NCI-H460 (cell line): ENCODE data around the gene GAPT. TPM values are rescaled to one million over a fixed set of nuclear protein-coding genes. Genes with fewer than 3 reads are reported as not detected.
A peak's percentile ranks its signal among the peaks of the same experiment; 100 is the strongest.

Source experiments
- DNase-seq: peaks from one replicate; pipeline ENCODE4 v3.0.0-alpha.2; 2016; ENCODE audit warnings: low read depth; ENCODE audit errors: extremely low read depth
- polyA plus RNA-seq: library from polyadenylated mRNA; depleted of rRNA; stranded (reverse); fragments of >200 nt; gene quantifications from 2 replicates; pipeline ENCODE4 v1.2.3, GENCODE V29; 2014; cell fraction: nucleus; rRNA removed
- total RNA-seq: library from RNA; depleted of rRNA; stranded (reverse); fragments of >200 nt; shearing (Covaris generic); gene quantifications from 2 replicates; pipeline ENCODE4 v1.2.3, GENCODE V29; 2014; rRNA removed

GAPT gene
- not detected in 2 replicates for total RNA-seq
- polyA plus RNA-seq, result not detected in 2 replicates

DNA sequence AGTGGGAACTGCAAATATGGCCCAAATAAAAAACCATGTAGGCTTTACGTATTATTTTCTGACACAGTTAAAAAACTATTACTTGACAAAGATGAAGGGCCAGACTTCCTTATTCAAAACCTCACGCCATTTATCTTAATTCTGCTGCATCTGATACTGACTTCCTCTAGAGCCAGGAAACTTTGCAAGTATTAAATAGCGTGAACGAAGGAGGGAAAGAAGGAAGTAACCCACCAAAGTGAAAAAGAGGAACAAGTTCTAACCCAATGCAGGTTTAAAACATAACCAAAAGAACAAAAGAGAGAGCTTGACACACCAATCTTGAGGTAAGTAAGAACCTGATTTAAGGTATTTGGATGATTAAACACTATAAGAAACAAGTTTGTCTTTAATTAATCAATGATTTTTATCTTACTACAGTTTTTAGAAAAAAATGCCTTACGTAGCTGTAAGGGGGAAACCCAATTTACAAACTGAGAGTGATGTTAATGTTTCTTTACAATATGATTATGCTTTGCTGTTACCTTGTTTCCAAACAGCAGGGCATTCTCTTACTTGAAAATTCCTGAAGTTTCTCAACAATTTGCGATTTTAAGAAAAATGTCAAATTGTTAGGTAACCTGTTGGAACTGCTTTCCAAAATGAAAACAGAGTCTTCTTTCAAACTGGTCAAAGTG lies at the start of gene GAPT:
TSS of gene GAPT (plus strand) at position 220 of the 677 bp plus-strand sequence. CDS start 3,102 bp downstream, outside the sequence.
- no peak for DNase-seq

DNA sequence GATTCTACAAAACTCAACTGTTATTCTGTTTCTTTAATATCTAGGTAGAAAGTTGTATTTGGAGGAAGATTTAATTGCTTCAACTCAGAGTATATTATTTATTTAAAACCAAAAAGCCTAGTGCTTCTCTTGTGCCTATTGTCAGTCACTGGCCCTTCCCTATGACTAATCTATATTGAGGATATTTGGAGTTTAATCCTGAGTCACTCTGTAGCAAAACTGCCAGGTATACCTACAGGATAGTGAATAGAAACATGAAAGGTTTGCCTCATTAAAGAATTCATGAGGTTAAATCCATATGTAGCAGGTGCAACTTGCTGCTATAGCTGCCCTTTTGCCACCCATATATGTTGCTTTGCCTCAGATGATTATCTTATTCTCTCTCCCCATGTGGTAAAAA lies 46.4 kb upstream of the GAPT start:
- no peak for DNase-seq

DNA sequence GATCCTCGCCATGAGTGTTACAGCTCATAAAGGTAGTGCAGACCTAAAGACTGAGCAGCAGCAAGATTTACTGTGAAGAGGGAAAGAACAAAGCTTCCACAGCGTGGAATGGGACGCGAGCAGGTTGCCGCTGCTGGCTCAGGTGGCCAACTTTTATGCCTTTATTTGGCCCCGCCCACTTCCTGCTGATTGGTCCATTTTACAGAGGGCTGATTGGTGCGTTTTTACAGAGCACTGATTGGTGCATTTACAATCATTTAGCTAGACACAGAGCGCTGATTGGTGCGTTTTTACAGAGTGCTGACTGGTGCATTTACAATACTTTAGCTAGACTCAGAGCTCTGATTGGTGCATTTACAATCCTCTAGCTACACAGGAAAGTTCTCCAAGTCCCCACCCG lies 45.2 kb upstream of the GAPT start:
- DNase-seq, result no peak

DNA sequence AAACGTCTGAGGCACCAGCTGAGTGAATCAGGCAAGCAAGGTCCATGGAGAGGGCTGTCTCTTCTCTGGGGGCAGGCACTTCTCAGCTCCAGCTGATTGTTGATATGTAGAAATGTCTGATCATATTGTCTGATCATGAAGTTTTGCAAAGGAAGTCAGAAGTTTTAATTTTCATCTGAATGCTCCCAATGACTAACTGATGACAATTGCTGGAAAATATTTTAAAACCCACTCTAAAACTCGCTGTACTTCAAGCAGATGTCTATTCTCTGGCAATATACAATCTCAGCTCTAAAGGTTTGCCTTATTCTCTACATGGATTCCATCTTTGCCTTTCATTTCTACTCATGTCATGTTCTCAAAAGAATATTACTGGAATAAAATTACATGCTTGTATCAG lies 44.0 kb upstream of the GAPT start:
- DNase-seq, result no peak

DNA sequence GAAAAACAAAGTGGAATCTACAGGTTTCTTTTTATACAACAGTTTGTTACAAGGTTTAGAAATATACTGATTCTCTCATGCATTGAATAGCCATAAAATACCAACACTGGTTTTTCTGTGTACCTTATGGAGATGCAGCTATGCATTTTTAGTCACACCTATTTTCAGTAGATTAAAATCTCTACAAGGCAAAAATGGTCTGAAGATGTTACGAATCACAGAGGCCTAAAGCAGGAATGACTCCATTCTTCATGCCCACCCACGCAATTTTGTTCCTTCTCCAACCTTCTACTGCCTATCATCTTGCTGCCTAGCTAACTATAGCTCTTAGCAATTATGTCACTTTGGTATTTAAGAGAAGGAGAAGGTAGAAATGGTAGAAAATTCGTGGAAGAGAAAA lies 41.2 kb upstream of the GAPT start:
- no peak for DNase-seq

DNA sequence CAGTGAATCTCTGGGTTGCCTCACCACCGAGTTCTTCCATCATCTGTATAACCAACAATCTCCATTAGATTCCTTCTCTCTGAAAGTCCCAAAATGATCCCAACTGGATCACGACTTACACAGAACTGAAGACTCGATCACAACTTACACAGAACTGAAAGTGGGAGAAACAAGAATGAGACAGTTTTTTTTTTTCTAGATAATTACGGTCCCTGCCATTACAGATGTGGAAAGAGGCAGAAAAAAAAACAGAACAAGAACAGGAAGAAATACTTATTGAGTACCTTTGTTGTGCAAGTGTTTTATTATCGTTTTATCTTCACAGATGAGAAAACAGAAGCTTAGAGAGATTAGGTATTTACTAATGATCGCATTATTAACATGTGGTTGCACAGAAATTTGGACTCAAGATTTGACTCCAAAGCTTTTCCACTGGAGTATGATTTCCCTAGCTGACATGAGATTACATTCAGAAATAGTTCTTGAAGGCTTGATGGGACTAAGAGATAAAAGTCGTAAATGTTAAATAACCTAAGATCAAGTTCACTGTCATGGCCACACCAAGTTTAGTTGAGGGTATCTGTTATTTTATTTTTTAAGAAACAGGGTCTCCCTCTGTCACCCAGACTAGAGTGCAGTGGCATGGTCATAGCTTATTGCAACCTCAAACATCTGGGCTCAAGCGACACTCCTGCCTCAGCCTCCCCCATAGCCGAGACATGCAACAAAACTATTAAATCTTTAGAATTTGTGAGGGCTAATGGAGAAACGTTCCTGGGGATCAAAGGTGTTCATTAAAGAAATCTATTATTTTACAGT lies 40.2 kb upstream of the GAPT start:
- DNase-seq, result no peak

DNA sequence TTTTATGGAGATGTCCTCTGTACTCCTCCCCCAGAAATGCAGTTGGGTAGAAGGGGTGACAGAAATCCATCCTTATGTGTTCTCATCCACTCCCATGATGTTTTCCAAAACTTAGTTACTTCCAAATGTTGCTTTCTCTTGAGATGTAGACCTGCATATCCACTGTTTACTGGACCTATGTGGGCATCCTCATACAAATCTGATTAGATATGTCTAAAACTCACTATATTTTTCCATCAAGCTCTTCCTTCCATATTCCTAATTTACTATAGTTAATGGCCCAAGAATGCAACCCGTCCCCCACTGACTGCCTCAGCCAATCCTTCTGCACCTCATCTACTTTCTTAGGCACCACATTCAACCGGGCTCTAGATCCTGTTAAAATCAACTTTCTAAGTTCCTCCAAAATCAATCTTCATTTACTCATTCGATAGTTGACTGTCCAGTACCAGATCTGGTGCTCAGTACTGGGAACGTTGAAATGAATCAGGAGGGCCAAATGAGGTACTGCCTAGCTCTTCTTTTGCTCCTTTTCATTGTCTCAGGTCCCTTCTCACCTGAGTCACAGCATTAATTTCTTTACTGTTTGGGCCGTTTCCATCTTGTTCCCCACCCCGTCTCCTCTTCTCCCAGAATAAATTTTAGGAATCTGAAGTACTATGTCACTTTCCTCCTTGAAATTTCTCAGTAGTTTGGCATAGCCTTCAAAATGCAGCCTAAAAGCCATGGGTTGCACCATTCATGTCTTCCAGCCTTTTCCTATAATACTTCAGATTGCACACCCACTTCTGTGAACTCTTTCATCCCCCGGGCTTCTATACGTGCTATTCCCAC lies 39.3 kb upstream of the GAPT start:
- DNase-seq, result no peak

DNA sequence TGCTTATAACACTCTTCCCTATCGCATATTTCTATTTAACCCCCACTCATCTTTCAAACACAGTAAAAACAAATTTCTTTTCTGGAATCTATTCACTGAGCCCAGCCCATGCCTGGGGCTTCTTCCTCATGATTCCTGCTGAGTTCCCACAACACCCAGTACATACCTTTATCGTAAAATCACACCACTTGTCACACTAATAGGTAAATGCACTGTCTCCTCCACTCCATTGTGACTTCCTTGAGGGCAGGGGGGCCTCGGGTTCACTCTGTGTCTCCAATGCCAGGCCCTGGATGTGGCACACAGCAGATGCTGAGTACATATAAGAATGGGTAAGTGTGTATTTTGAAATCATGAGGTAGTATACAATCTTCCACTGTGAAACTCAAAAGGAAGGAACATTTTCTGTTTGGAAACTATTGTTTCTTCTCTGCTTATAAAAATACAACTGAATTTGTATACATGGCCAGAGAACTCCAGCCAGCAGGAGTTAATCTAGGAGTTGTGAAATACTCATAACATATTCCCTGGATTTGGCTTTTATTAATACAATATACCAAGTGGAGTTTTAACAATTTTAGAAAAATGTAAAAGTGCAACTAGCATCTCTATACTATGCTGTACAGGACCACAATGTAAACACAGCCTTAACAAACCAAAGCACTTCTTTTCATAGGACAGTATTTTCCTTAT lies 38.5 kb upstream of the GAPT start:
- DNase-seq, result no peak

DNA sequence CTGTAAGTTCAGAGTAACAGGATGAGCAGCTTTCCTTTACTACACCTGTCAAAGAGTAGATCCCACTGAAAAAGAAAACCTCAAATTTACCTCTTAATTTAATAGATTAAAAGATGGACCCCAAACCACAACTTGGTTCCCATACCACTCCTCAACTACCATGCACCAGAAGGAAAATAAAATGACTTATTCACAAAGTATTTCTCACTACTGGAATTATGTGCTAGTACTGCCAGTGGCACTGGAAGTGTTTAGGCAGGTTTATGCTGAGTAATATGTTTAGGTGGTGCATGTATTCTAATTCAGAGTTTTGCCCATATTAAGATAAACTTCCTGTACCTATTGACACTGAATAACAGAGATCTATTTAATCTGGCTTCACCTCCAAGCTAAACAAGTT lies 37.9 kb upstream of the GAPT start:
- DNase-seq, result no peak

DNA sequence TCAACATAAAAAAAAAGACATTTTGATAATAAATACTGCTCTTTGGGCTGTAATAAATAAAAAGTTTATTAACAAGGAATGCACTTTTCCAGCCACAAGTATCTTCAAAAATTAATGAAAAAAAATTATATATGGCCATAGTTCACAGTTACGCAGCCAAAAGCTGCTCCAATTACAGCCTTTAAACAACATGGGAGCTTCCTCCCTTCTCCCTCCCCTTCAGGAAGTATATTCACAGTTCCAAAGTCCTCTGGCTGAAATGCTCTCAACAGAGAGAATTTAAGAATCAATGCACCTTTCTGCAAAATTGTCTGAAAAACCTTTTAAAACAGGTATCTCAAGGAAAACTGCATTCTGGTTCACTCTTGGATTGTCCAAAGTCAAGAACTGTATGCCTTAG lies 37.2 kb upstream of the GAPT start:
- no peak for DNase-seq

DNA sequence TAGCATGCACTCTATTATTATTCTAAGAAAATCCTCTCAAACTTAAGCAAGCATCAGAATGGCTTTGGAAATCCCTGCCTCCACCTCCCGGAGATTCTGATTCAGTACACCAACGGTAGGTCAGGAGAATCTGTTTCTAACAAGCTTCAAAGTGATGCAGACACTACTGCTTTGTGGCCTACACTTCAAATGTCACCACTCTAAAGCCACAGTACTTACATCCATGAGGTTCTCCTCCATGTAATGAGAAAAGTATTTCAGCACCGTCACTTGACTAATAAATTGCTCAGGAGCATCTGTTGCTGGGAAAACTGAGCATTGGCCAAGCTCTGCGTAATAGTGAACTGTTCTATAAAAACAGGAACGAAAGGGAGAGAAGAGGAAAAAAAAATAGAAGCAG lies 36.2 kb upstream of the GAPT start:
- no peak for DNase-seq

DNA sequence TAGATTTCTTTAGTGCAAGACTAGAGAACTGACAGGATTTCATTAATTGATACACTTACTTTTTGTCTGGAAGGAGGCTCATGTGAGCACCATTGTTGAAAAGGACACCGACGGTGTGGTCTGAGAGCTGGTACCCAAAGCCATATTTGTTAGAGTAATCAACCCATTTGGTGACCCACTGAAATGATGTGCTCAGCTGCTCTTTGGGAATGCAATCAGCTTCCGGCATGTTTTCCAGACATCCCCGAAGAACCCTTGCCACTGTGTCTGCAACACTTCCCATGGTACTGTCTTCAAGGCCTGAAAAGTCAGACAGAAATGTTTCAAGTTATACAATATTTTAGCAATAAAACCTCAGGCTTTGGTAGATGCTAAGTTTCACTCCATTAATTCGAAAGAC lies 35.8 kb upstream of the GAPT start:
- no peak for DNase-seq

DNA sequence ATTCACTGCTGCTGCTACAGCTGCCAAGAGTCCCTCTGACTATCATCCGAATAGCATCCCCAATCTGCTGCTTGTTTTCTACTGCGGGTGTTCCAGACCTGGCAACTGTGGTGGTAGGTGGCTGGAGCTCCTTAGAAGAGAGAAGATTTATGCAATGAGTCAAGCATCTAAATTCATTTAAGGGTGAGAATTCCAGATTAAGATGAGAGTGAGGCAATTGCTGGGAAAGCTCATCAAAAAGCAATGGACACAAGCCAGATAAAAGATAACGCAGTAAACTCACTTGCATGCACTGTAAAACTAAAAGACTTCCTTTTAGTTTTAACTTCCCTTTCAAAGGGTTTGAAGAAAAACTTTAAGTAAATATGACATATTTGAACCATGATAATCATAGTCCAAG lies 35.2 kb upstream of the GAPT start:
- DNase-seq, result no peak

DNA sequence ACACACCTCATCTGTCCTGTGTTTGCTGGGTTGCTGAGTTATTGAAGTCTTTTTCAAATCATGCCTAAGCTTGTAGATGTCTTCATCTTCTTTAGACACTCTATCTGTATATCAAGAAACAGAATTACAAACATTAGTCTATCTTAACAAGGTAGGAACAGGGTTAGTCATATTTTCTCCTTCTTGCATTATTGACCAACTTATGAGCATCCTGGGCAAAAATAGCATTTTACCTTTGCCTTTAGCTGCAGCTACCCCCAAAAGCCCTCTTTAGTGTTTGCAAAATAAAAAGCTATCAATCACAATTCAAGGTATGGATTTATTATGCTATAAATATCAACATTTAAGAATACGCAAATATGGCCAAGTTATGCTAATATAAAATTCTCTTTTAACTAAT lies 34.7 kb upstream of the GAPT start:
- DNase-seq, result no peak

DNA sequence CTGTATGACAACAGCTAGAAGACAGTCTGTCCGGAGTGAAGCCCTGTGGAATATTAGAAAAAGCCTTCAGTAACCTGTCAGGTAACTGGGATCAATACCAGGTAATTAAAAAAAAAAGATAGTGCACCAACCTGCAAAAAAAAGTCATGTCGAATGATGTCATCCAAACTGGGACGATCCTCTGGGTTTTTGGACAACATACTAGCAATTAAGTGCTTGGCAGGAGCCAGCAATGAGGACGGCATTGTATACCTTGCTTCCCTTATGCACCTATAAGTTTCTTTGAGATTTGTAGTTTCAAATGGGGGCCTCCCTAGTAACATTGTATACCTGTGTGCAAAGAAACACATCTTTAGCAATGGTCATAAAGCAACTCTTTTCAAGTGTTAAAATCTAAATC lies 34.2 kb upstream of the GAPT start:
- DNase-seq, result no peak

DNA sequence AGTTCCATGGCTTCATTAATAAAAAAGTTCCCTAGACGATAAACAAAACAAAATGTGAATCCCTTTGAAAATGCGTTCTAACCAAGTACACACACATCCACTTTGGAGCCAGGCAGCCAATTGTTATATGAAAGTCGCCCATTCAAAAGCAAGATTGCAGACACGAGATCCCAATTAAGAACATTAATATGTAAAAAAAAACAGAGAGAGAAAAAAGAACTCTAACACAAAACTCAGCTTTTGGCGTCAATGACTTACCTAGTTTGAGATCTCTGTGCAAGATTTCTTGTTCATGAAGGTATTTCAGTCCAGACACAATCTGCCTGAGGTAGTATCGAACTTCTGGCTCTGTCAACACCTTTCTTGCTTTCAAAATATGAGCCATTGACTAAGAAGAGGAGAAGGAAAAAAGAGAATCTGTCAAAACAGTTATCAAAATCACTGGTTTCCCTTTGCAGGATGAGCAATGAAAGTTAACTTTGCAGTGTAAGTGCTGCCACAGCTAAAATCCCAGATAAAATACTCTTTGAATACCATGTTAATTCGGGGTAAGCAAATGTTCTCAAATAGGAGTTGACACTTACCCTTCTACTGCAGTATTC lies 33.0 kb upstream of the GAPT start:
- DNase-seq, result no peak

DNA sequence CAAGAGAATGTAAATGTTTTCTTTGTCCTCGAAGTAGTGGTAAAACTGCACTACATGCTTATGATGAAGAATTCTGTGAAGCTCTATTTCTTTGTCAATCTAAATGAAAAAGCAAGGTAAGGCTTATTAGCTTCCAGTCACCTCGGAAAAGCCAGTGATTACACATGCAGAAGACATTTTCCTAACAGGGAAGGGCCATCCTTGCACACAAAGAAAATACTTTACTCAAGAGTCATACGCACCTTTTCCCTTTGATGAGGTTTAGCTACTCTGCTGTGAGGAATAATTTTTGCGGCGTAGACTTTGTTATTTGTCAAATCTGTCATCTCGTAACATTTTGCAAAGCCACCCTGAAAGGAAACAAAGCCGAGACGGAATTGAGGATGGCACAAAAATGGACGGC lies 32.5 kb upstream of the GAPT start:
- no peak for DNase-seq

DNA sequence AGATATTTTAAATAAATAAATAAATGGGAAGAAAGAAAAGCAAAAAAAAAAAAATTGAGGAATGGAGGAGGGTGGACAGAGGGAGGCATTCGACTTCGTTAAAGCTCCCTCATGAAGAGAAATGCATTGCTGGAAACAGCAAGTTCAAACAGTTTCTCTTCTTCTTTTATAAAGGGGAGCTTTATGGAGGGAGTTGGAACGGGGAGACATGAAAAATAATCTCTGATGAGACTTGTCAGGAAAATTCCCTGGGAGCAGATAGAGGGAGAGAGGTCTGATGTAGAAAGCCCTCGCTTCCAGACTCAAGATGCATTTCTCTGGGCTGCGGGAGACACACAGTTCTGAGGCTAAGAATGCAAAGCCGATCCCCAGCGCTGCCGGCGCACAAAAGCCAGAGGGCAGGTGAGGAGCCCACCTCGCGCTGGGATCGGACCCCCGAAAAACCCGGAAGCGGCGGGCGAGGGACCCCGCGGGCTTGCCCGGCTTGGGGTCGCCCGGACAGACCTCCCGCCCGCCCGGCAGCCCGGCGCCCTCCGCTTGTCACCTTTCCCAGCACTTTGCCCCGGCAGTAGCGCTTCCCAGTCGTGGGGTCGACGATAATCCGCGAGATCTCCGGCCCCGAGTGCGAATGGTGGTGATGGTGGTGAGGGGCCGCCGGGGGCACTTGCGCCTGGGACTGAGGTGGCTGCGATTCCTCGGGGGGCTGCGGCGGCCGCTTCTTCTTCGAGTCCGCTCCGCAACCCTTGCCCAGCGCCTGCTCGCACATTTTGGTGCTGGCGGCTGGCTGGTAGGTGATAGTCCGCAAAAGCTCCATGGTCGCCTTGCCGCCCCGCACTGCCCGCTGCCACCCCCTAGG lies 31.9 kb upstream of the GAPT start:
- peak; percentile 36 for DNase-seq

DNA sequence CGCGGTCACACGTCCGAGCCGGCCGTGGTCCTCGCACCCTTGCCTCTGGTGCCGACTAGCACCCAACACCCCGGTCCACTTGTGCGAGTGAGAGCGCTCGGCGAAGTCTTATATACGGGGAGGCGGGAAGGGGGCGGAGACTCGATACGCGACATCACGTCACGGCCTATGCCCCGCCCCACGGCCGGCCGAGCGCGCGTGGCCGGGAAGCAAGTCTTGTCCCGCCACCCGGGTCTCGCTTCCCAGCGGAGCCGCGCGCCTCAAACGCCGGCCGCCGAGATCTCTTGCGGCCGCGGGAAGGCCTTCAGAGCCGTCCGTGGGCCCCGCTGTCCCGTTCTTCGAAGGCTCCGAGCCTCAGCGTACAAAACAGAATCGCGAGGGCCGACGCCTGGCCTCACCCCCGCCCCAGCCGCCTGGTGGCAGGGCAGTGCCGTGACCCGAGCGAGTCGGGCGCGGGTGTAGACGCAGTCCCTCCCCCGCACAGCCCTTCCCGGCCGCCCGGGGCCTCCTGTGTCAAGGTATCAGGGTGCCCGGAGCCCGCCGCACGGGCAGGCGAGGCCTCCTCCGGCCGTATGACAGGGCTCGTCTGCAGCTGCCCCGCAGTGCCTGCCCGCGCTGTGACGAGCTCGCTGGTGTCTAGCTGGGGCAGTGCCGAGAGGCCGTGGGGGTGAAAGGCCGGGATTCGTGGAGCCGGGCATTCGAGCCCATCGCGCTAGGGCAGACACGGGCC lies 31.1 kb upstream of the GAPT start, which contains the start of gene PLK2:
TSS of gene PLK2 (minus strand) at position 85 of the 730 bp plus-strand sequence. CDS start 127 bp downstream, outside the sequence.
- DNase-seq, result peak; percentile 94
